OCI-LY3 (cell line): ENCODE measurements around the gene RPS17.

ENCODE experiments used
- H2AFZ ChIP-seq: fragments of 200-600, 300-600 bp; shearing (Covaris generic); 2 replicates; pipeline ENCODE4 v1.6.0; 2014; ENCODE audit warnings: antibody characterized with exemption, low read depth, low read length
- H3K27ac ChIP-seq: fragments of 200-600, 300-600 bp; sonication (generic); 2 replicates; pipeline ENCODE4 v1.5.1; 2014; ENCODE audit warnings: mild to moderate bottlenecking, low read length, moderate library complexity, mixed read lengths
- H3K27me3 ChIP-seq: fragments of 200-600, 300-600 bp; sonication (generic); 2 replicates; pipeline ENCODE4 v1.6.1; 2014; ENCODE audit warnings: low read depth, low read length, mixed read lengths
- H3K36me3 ChIP-seq: fragments of 200-600, 300-600 bp; sonication (generic); replicated peaks from 2 replicates; pipeline ENCODE3; 2014; ENCODE audit warnings: low read depth, low read length, mixed read lengths
- H3K4me1 ChIP-seq: fragments of 300-600, 200-600 bp; sonication (generic); 2 replicates; pipeline ENCODE4 v1.6.1; 2014; ENCODE audit warnings: low read length, mixed read lengths
- H3K4me2 ChIP-seq: fragments of 200-600, 300-600 bp; sonication (generic); 2 replicates; pipeline ENCODE4 v1.6.1; 2014; ENCODE audit warnings: low read length, mixed read lengths
- H3K4me3 ChIP-seq: fragments of 300-600, 200-600 bp; sonication (generic); 2 replicates; pipeline ENCODE4 v1.5.1; 2014; ENCODE audit warnings: antibody characterized with exemption, mild to moderate bottlenecking, low read length, moderate library complexity
- H3K79me2 ChIP-seq: fragments of 300-600, 200-600 bp; shearing (Covaris generic); 2 replicates; pipeline ENCODE4 v1.6.1; 2014; ENCODE audit warnings: mild to moderate bottlenecking, low read length, mixed read lengths
- H3K9ac ChIP-seq: fragments of 300-600, 200-600 bp; shearing (Covaris generic); 2 replicates; pipeline ENCODE4 v1.6.0; 2014; ENCODE audit warnings: mild to moderate bottlenecking, low read length, moderate library complexity
- H3K9me3 ChIP-seq: fragments of 200-600, 300-600 bp; shearing (Covaris generic); 2 replicates; pipeline ENCODE4 v1.6.1; 2014; ENCODE audit warnings: low read length, mixed read lengths; ENCODE audit not compliant: insufficient read depth
- H4K20me1 ChIP-seq: fragments of 200-600, 300-600 bp; sonication (generic); 2 replicates; pipeline ENCODE4 v1.6.1; 2016; ENCODE audit warnings: low read length, mixed read lengths; ENCODE audit not compliant: insufficient read depth
- EZH2phosphoT487 ChIP-seq: fragments of 200-600 bp; shearing (Covaris generic); IDR thresholded peaks from 2 replicates; pipeline ENCODE4 v1.6.1; 2018; ENCODE audit warnings: antibody characterized with exemption, mixed run types, low read depth
- TF ChIP-seq, protein P1 (sequence below): fragments of 200-600, 300-600 bp; sonication (generic); IDR thresholded peaks from 2 replicates; pipeline ENCODE4 v1.5.1; 2014; ENCODE audit warnings: antibody characterized with exemption, low read length, low read depth

RPS17 gene

DNA sequence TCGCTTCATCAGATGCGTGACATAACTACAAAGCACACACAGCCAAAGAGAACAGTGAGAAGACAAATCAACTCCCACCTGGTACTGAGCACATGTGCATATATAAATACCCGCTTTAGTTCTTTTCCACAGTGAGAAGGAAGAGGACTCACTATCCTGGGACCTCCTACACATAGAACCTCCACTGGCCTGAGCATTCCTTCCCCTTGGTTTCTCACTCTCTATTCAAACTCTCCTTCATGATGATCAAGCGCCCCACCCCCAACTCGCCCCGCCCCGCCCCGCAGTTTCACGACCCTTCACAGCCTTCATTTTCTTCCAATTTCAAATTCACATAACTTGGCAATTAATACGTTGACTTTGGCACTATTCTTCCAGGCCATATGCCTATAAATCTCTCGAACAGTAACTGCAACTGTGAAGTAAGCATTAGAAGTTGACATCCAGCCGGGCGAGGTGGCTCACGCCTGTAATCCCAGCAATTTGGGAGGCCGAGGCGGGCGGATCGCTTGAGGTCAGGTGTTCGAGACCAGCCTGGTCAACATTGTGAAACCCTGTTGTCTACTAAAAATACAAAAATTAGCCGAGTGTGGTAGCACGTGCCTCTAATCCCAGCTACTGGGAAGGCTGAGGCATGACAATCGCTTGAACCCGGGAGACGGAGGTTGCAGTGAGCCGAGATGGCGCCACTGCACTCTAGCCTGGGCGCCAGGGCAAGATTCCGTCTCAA is 1.1 kb downstream of the RPS17 start:
- Histone ChIP-seq H3K36me3 (peaks cover 53% of the 10 kb centered on the region), H3K4me1 (peaks cover 20% of the 10 kb centered on the region), H4K20me1 (peaks cover 47% of the 10 kb centered on the region), H3K9me3 (no peaks in the 10 kb centered on the region), H2AFZ (no peak overlapping the region), H3K4me3 (peak overlapping the region; percentile 96), H3K27ac (peak overlapping the region; percentile 71), H3K27me3 (peaks cover 4% of the 10 kb centered on the region; the same call in 1 of the 2 replicates), H3K9ac (peak overlapping the region; percentile 99), H3K4me2 (peak overlapping the region; percentile 88), H3K79me2 (peaks cover 56% of the 10 kb centered on the region)
- TF ChIP-seq EZH2phosphoT487 = no peak
- TF ChIP-seq, protein P1, sequence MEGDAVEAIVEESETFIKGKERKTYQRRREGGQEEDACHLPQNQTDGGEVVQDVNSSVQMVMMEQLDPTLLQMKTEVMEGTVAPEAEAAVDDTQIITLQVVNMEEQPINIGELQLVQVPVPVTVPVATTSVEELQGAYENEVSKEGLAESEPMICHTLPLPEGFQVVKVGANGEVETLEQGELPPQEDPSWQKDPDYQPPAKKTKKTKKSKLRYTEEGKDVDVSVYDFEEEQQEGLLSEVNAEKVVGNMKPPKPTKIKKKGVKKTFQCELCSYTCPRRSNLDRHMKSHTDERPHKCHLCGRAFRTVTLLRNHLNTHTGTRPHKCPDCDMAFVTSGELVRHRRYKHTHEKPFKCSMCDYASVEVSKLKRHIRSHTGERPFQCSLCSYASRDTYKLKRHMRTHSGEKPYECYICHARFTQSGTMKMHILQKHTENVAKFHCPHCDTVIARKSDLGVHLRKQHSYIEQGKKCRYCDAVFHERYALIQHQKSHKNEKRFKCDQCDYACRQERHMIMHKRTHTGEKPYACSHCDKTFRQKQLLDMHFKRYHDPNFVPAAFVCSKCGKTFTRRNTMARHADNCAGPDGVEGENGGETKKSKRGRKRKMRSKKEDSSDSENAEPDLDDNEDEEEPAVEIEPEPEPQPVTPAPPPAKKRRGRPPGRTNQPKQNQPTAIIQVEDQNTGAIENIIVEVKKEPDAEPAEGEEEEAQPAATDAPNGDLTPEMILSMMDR = no peak

DNA sequence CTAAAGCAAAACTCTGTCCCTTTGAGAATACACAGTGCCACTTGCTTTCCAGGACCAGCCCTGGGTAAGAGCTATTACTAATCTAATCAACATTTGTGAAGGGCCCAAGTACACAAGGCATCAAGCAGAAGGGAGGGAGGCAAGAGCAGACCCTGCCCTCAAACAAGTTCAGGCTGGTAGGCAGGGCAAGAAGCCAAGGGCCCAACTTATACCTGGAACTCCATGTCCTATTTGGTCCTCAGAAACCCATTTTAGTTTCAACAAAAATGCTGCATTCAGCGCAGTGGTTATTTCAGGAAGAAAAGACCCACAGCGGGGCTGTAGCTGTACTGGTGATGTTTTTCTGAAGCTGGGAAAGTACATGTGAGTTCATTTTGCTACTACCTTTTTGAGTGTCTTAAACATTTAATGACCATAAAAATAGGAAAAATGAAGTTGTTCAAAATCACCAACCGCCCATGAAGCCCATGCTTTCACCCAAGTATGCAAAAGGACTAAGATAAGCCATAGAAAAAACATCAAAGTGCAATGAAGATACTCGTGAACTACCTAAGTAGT is 2.8 kb downstream of the RPS17 start:
- H3K9me3 ChIP-seq = no peaks in the 10 kb centered on the region
- H2AFZ ChIP-seq = no peak overlapping the region
- H3K4me3 ChIP-seq = no peak overlapping the region
- peaks cover 57% of the 10 kb centered on the region for H3K36me3 ChIP-seq
- peaks cover 52% of the 10 kb centered on the region for H4K20me1 ChIP-seq
- peaks cover 20% of the 10 kb centered on the region for H3K4me1 ChIP-seq
- no peak for TF ChIP-seq EZH2phosphoT487
- TF ChIP-seq, protein P1 = no peak
- H3K27me3 ChIP-seq = no peaks in the 10 kb centered on the region
- no peak overlapping the region for H3K9ac ChIP-seq
- peak overlapping the region; percentile 88 for H3K4me2 ChIP-seq
- H3K27ac ChIP-seq = peak overlapping the region; percentile 71; the same call in 1 of the 2 replicates
- peaks cover 56% of the 10 kb centered on the region for H3K79me2 ChIP-seq

DNA sequence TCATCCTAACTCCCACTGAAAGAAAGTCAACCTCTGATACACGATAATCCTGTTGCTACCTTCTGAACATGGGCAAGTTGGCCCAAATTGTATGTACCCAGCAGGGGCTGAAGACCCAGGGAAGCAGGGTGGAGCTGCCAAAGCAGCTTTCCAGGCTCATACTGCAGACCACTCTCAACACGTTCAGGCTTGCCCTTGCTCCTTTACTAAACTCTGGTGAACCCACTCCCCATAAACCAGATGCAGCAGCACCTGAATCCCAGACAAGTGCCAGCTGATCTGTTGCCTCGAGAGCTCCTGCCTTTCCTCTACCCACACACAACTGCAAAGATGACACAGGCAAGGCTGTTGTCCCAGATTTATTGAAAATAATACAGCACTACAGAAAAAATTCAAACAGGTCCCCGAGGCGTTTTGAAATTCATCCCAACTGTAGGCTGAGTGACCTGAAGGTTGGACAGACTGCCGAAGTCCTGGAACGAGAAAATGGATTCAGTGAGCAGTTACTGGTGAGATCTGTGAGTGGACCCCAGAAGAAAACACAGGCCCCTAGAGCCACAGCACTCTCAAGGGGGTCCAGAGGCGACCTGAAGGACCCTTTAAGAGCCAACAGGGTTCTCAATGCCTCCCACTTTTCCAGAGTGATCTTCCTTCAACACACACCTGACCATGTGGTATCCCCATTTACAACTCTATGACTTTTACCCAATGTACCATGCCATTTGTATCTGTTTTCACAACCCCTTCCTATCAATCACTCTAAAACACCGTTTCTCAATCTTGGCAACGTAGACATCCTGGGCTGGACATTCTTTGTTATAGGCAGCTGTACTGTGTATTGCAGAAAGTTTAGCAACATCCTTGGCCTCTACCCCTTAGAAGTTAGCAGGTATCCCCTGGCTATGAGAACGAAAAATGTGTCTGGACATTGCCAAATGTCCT is 3.6 kb downstream of the RPS17 start:
- Histone ChIP-seq H3K4me2 (no peak overlapping the region), H3K9ac (no peak overlapping the region), H3K27ac (peak overlapping the region; percentile 71; the same call in 1 of the 2 replicates), H3K79me2 (peaks cover 56% of the 10 kb centered on the region), H3K36me3 (peaks cover 57% of the 10 kb centered on the region), H3K4me1 (peaks cover 20% of the 10 kb centered on the region), H4K20me1 (peaks cover 52% of the 10 kb centered on the region), H3K9me3 (no peaks in the 10 kb centered on the region), H3K27me3 (no peaks in the 10 kb centered on the region), H3K4me3 (no peak overlapping the region), H2AFZ (no peak overlapping the region)
- TF ChIP-seq, protein P1 = no peak
- no peak for TF ChIP-seq EZH2phosphoT487
